HL-60 (cell line): ENCODE results near the gene ZDHHC20.

ENCODE experiments used
- DNase-seq, 2 experiments: peaks; one replicate each; pipeline ENCODE4 v3.0.0-alpha.2; 2010 to 2020; ENCODE audit warnings: low read depth in 1 of 2, low spot score in 1 of 2
- H3K27ac ChIP-seq: fragments of 250-450 bp; sonication (Bioruptor Pico); replicated peaks from 2 replicates; pipeline ENCODE4 v1.5.1; 2020; ENCODE audit warnings: mild to moderate bottlenecking, moderate library complexity
- H3K27me3 ChIP-seq: fragments of 250-450 bp; sonication (Bioruptor Pico); 2 replicates; pipeline ENCODE4 v1.5.1; 2021; ENCODE audit warnings: mild to moderate bottlenecking, moderate library complexity; ENCODE audit not compliant: insufficient read depth, poor library complexity, severe bottlenecking
- H3K4me3 ChIP-seq: replicated peaks from 2 replicates; pipeline ENCODE4 v1.5.1; 2011; ENCODE audit warnings: mild to moderate bottlenecking, control low read depth, low read length; ENCODE audit not compliant: insufficient read depth
- GABPA ChIP-seq: IDR thresholded peaks from 2 replicates; pipeline ENCODE4 v1.6.1; 2012; ENCODE audit warnings: low read depth
- POLR2AphosphoS5 ChIP-seq: IDR thresholded peaks from 2 replicates; pipeline ENCODE4 v1.6.1; 2012; ENCODE audit warnings: low read depth
- SPI1 ChIP-seq: IDR thresholded peaks from 2 replicates; pipeline ENCODE4 v1.6.1; 2012; ENCODE audit warnings: low read depth, mild to moderate bottlenecking, borderline replicate concordance
- TF ChIP-seq, protein P1 (sequence below): IDR thresholded peaks from 2 replicates; pipeline ENCODE4 v1.6.1; 2012; ENCODE audit warnings: low read depth; ENCODE audit not compliant: insufficient replicate concordance
- TF ChIP-seq, protein P2 (sequence below): IDR thresholded peaks from one replicate; pipeline ENCODE4 v1.5.1; 2011; ENCODE audit warnings: low read length, control low read depth, inconsistent platforms; ENCODE audit not compliant: insufficient read depth

Gene ZDHHC20

DNA sequence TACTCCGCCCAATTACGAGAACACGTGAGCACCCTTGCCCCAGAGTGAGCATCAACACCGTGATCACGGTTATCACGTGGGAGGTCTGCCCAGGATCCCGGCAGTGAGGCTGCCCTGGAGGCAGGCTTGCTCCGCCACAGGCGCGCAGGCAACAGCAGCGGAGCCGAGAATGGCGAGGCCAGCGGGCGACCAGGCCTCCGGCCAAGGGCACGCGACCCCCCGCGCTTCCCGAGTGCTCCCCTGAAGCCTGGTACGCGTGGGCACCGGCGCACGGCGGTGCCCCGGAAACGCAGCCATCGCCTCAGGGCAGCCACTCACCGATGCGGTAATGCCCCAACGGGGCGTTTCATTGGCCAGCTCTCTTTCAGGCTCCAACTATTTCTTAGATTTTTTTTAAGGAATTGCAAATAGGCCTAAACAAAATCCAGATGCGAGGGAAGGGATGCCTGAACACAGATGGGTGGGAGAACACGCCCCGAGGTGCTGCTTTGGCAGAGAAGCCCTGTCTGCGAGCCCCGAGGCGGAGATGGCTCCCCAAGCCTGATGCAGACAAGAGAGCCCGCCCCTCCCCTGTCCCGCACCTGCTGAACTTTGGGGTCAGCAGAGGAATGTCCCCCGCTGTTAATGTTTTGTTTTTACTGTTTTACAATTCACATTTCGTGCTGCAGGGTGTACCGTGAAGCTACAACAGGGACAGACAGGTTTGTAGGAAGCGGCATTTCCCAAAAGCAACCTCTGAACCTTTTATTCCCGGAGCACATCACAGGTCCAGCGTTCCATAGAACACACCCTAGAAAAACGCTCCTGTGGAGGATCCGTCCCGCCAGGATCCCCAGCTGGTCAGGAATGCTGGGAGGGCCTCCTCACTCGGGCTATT, 132.7 kb downstream of the ZDHHC20 start:
- no peak for TF ChIP-seq SPI1
- TF ChIP-seq POLR2AphosphoS5, result no peak
- no peak for TF ChIP-seq GABPA
- TF ChIP-seq, protein P1, sequence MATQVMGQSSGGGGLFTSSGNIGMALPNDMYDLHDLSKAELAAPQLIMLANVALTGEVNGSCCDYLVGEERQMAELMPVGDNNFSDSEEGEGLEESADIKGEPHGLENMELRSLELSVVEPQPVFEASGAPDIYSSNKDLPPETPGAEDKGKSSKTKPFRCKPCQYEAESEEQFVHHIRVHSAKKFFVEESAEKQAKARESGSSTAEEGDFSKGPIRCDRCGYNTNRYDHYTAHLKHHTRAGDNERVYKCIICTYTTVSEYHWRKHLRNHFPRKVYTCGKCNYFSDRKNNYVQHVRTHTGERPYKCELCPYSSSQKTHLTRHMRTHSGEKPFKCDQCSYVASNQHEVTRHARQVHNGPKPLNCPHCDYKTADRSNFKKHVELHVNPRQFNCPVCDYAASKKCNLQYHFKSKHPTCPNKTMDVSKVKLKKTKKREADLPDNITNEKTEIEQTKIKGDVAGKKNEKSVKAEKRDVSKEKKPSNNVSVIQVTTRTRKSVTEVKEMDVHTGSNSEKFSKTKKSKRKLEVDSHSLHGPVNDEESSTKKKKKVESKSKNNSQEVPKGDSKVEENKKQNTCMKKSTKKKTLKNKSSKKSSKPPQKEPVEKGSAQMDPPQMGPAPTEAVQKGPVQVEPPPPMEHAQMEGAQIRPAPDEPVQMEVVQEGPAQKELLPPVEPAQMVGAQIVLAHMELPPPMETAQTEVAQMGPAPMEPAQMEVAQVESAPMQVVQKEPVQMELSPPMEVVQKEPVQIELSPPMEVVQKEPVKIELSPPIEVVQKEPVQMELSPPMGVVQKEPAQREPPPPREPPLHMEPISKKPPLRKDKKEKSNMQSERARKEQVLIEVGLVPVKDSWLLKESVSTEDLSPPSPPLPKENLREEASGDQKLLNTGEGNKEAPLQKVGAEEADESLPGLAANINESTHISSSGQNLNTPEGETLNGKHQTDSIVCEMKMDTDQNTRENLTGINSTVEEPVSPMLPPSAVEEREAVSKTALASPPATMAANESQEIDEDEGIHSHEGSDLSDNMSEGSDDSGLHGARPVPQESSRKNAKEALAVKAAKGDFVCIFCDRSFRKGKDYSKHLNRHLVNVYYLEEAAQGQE, result no peak
- TF ChIP-seq, protein P2, sequence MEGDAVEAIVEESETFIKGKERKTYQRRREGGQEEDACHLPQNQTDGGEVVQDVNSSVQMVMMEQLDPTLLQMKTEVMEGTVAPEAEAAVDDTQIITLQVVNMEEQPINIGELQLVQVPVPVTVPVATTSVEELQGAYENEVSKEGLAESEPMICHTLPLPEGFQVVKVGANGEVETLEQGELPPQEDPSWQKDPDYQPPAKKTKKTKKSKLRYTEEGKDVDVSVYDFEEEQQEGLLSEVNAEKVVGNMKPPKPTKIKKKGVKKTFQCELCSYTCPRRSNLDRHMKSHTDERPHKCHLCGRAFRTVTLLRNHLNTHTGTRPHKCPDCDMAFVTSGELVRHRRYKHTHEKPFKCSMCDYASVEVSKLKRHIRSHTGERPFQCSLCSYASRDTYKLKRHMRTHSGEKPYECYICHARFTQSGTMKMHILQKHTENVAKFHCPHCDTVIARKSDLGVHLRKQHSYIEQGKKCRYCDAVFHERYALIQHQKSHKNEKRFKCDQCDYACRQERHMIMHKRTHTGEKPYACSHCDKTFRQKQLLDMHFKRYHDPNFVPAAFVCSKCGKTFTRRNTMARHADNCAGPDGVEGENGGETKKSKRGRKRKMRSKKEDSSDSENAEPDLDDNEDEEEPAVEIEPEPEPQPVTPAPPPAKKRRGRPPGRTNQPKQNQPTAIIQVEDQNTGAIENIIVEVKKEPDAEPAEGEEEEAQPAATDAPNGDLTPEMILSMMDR, result no peak
- DNase-seq, result no peak
- Histone ChIP-seq H3K4me3 (no peak overlapping the region), H3K27ac (no peak overlapping the region), H3K27me3 (no peaks in the 10 kb centered on the region)

DNA sequence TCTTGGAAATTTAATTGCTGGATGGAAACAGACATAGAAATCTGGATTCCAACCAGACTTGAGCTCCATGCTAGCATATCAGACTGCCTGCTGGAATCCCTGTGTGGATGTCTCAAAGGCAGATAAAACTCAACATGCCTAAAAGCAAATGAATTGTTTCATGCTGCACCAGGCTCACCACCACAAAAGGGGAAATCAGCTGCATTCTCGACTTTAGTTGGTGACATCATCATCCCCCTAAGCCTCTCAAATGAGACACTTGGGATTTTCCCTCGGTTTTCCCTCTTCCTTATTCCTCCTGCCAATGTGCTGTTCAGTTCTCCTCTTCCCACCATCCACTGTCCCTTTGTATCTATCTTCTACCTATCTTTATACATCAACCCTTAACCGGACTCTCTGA, 134.3 kb downstream of the ZDHHC20 start:
- TF ChIP-seq SPI1, result peak; percentile 32; the same call in 1 of the 2 replicates
- TF ChIP-seq, protein P1, result no peak
- no peak overlapping the region for H3K4me3 ChIP-seq
- no peak for DNase-seq
- H3K27ac ChIP-seq, result no peak overlapping the region
- no peaks in the 10 kb centered on the region for H3K27me3 ChIP-seq

DNA sequence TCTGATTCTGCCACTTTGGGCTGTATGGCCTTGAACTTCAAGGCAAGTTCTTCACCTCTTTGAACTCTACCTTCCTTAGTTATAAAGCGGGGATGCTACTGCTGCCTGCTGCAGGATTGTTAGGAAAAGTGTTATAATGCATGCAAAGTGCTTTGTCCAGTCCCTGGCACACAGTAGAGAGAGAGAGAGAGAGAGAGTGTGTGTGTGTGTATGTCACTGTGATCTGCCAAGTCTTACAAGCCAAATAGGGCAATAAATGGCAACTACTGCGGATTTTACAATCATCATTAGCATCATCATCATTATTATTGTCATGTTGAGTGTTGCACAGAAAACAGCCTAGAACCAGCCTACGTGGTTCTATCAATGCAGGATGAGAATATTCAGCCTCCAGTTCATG, 136.1 kb downstream of the ZDHHC20 start:
- TF ChIP-seq GABPA (no peak), POLR2AphosphoS5 (no peak), SPI1 (no peak)
- TF ChIP-seq, protein P1, result no peak
- TF ChIP-seq, protein P2, result no peak
- H3K27me3 ChIP-seq, result no peaks in the 10 kb centered on the region
- no peak overlapping the region for H3K27ac ChIP-seq
- no peak for DNase-seq
- no peak overlapping the region for H3K4me3 ChIP-seq
